ENCODE data around the gene CLTCL1.

The CLTCL1 gene

GRCh38 chr22:19143967-19144400, 147.5 kb downstream of the CLTCL1 start:
- peak overlapping the region; percentile 62 for H3K27ac ChIP-seq (replicated peaks)

DNA sequence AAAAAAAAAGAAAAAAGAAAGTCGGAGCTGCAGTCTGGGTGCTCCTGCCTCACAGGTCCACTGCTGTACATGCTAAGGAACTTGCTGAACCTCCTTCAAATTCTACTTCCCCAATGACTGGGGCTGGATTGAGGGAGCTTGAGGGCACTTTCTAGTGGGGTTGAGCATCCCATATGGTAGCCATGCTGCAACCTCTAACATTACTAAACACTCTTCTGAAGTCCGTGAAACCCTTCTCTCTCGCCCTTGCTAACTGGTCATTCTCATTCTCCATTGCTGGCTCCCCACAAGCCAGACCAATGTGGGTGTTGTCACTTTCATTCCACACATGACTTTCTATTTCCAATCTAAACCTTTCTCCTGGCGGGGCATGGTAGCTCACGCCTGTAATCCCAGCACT, 148.3 kb downstream of the CLTCL1 start:
- no peak overlapping the region for H3K27ac ChIP-seq (replicated peaks)
- no peak for TF ChIP-seq SPI1 (IDR thresholded peaks at IDR 0.05; ENCODE audit: borderline replicate concordance, low read depth)
- no peak for TF ChIP-seq REST (IDR thresholded peaks at IDR 0.05; ENCODE audit: insufficient replicate concordance, low read depth)
- no peak for TF ChIP-seq POLR2AphosphoS5 (IDR thresholded peaks at IDR 0.05; ENCODE audit: low read depth)
- TF ChIP-seq GABPA (IDR thresholded peaks at IDR 0.05; ENCODE audit: low read depth): no peak
- no peak for TF ChIP-seq CTCF (IDR thresholded peaks at IDR 0.05; ENCODE audit: insufficient read depth, low read length)
- no peak overlapping the region for H3K4me3 ChIP-seq (replicated peaks; ENCODE audit: insufficient read depth, low read length)
- DNase-seq (ENCODE audit: low read depth in 1 of 2, low spot score in 1 of 2): no peak
- H3K27me3 ChIP-seq (ENCODE audit: insufficient read depth, poor library complexity, severe bottlenecking): peaks cover 5% of the 10 kb centered on the region

More at GRCh38 chr22:19143967-19144400, 147.5 kb downstream of the CLTCL1 start:
- DNase-seq (ENCODE audit: low read depth in 1 of 2, low spot score in 1 of 2): peak in 1 of 2 experiments; percentile 31
- TF ChIP-seq GABPA (IDR thresholded peaks at IDR 0.05; ENCODE audit: low read depth): no peak
- TF ChIP-seq CTCF (IDR thresholded peaks at IDR 0.05; ENCODE audit: insufficient read depth, low read length): no peak
- no peak for TF ChIP-seq REST (IDR thresholded peaks at IDR 0.05; ENCODE audit: insufficient replicate concordance, low read depth)
- TF ChIP-seq POLR2AphosphoS5 (IDR thresholded peaks at IDR 0.05; ENCODE audit: low read depth): no peak
- TF ChIP-seq SPI1 (IDR thresholded peaks at IDR 0.05; ENCODE audit: borderline replicate concordance, low read depth): no peak
- peak overlapping the region; percentile 99 for H3K4me3 ChIP-seq (replicated peaks; ENCODE audit: insufficient read depth, low read length)
- H3K27me3 ChIP-seq (ENCODE audit: insufficient read depth, poor library complexity, severe bottlenecking): peaks cover 11% of the 10 kb centered on the region

GRCh38 chr22:19142394-19142793, 149.1 kb downstream of the CLTCL1 start:
- TF ChIP-seq SPI1 (IDR thresholded peaks at IDR 0.05; ENCODE audit: borderline replicate concordance, low read depth) (no peak), REST (IDR thresholded peaks at IDR 0.05; ENCODE audit: insufficient replicate concordance, low read depth) (no peak), POLR2AphosphoS5 (IDR thresholded peaks at IDR 0.05; ENCODE audit: low read depth) (no peak)
- Histone ChIP-seq H3K27ac (replicated peaks) (no peak overlapping the region), H3K4me3 (replicated peaks; ENCODE audit: insufficient read depth, low read length) (no peak overlapping the region), H3K27me3 (ENCODE audit: insufficient read depth, poor library complexity, severe bottlenecking) (no peaks in the 10 kb centered on the region)
- no peak for DNase-seq (ENCODE audit: low read depth in 1 of 2, low spot score in 1 of 2)
